ENCODE measurements around the gene VAPB.

Gene VAPB

DNA sequence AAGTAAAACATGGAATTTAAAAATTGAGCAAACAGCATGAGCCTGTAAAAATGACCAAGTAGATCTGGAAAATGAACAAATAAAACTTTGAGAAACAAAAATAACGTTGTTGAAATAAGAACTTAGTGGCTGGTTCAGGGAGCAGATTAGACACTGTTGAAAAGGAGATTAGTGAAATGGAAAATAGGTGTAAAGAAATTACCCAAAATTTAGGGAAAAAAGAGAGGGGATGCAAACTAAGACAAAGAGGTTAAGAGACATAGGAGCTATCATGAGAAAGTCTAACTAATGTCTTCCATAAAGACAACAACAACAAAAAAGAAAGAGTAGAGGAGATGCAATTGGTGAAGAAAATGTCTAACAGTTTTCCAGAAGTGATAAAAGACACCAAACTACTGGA is 97.2 kb downstream of the VAPB start:
- no peak for DNase-seq (ENCODE audit: extremely low spot score)
- ChIA-PET POLR2A (no interaction called here), CTCF (no interaction called here)
- TF ChIP-seq CTCF (IDR thresholded peaks at IDR 0.05; ENCODE audit: control extremely low read depth, extremely low read depth, low read depth, missing control alignments) = no peak

DNA sequence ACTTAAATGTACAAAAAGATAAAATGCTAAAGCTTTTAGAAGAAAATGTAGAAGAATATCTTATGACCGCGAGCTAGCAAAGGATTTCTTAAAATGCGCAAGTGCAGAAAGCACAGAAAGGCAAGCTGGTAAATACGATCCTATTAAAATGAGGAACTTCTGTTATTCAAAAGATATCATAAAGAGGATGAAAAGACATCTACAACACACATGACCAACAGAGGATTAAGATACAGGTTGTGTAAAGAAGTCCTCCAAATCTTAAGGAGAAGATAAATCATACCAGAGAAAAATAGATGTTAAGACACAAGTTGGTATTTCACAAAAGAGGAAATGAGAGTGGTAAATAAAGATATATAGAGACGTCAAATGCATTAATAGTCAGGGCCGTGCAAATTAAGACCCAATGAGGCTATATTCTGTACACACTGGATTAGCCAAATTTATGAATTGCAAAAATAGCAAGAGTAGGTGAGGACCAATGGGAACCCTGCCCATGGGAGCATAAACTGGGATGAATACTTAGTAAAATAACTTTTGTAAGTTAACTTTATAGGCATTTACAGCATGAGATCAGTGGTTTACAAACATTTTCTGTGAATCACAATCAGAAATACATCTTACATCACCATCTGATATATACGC is 103.2 kb downstream of the VAPB start:
- POLR2A ChIA-PET = no interaction called here
- DNase-seq (ENCODE audit: extremely low spot score) = no peak
- TF ChIP-seq CTCF (IDR thresholded peaks at IDR 0.05; ENCODE audit: control extremely low read depth, extremely low read depth, low read depth, missing control alignments) = no peak
- CTCF ChIA-PET = interaction anchor here (1.3 kb wide), 1 partner anchor 11 kb away, joined by 4 read pairs; no protein-coding TSS in a partner anchor

- CTCF ChIA-PET = no interaction called here
- POLR2A ChIA-PET = no interaction called here
Observed at GRCh38 chr20:58492795-58493524, 103.9 kb downstream of the VAPB start.

GRCh38 chr20:58494923-58495622 is 106.0 kb downstream of the VAPB start:
- no peak for DNase-seq (ENCODE audit: extremely low spot score)
- POLR2A ChIA-PET = no interaction called here
- CTCF ChIA-PET = no interaction called here
- no peak for TF ChIP-seq CTCF (IDR thresholded peaks at IDR 0.05; ENCODE audit: control extremely low read depth, extremely low read depth, low read depth, missing control alignments)

More at GRCh38 chr20:58492795-58493524, 103.9 kb downstream of the VAPB start:
- DNase-seq (ENCODE audit: extremely low spot score) = no peak
- no peak for TF ChIP-seq CTCF (IDR thresholded peaks at IDR 0.05; ENCODE audit: control extremely low read depth, extremely low read depth, low read depth, missing control alignments)

DNA sequence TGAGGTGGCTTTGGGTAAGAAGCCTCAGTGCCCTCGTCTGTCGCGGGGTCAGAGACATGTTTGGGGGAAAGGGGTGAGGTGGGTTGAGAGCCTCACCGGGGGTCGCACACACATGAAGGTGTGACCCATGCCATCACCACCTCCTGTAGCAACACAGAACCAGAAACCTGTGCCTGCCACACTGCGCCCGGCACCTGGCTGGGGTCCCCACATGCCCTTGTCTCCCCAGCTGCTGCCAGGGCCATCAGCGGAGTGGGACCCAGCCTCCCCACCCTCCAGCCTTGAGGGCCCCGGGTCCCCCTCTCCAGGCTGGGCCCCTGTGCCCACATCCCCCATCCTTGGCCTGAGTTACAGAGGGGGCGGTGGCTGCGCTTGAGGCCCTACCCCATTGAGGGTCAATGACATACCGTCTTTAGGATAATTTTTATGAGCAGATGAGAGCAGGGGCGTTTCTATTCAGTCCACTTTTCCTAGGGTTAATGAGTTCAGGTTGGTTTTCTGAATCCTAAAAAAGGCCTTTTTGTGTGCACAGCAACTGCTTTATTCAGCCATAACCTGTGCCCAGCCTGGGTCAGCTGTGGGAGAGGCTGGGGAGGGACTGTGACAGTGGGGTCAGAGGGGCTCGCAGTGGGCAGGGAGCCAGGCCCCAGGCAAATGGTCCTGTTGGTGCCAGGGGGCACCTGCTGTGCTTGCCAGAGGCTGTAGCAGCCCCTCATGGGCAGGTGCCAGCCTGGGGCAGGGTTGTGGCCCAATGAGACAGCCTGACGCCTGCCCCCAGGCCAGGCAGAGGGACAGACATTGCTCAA is 106.8 kb downstream of the VAPB start:
- DNase-seq (ENCODE audit: extremely low spot score) = no peak
- ChIA-PET POLR2A (no interaction called here), CTCF (no interaction called here)
- no peak for TF ChIP-seq CTCF (IDR thresholded peaks at IDR 0.05; ENCODE audit: control extremely low read depth, extremely low read depth, low read depth, missing control alignments)

GRCh38 chr20:58496429-58496769 is 107.4 kb downstream of the VAPB start:
- POLR2A ChIA-PET = no interaction called here
- CTCF ChIA-PET = interaction anchor here (1.1 kb wide), 1 partner anchor 13 kb away, joined by 3 read pairs; no protein-coding TSS in a partner anchor
- no peak for TF ChIP-seq CTCF (IDR thresholded peaks at IDR 0.05; ENCODE audit: control extremely low read depth, extremely low read depth, low read depth, missing control alignments)
- DNase-seq (ENCODE audit: extremely low spot score) = no peak
